ENCODE measurements around the gene ANKRD39. TPM values are rescaled to one million over a fixed set of nuclear protein-coding genes. Genes with fewer than 3 reads are reported as not detected.

Gene ANKRD39
- total and polyA plus RNA-seq, 2 donors from 2014 or later, result 10.8 to 19.2 TPM

- Histone ChIP-seq H3K9me3 (ENCODE audit: control insufficient read depth in 2 of 3, insufficient read depth in 1 of 3, low read length in 3 of 3) (no peaks in the 10 kb centered on the region), H3K27ac (ENCODE audit: low read depth in 2 of 2, low read length in 2 of 2) (no peak overlapping the region), H3K9ac (ENCODE audit: low read length in 3 of 3) (no peak overlapping the region), H3K36me3 (ENCODE audit: control insufficient read depth in 2 of 3, insufficient read depth in 3 of 3, low read length in 3 of 3) (peaks cover 0 to 9% (median 5%) of the 10 kb centered on the region in 3 donors), H3K27me3 (ENCODE audit: control insufficient read depth, insufficient read depth, low read length) (no peaks in the 10 kb centered on the region), H3K4me1 (ENCODE audit: control insufficient read depth in 2 of 3, insufficient read depth in 2 of 3, low read depth in 1 of 3, low read length in 3 of 3) (peaks cover 0 to 4% (median 0%) of the 10 kb centered on the region in 3 donors), H3K4me3 (ENCODE audit: low read length in 3 of 3) (no peak overlapping the region)
- intact Hi-C loops (cut with DNase I), result no loop called here
- no peak for DNase-seq
- FAIRE-seq, result no peak
- TF ChIP-seq, protein P1, sequence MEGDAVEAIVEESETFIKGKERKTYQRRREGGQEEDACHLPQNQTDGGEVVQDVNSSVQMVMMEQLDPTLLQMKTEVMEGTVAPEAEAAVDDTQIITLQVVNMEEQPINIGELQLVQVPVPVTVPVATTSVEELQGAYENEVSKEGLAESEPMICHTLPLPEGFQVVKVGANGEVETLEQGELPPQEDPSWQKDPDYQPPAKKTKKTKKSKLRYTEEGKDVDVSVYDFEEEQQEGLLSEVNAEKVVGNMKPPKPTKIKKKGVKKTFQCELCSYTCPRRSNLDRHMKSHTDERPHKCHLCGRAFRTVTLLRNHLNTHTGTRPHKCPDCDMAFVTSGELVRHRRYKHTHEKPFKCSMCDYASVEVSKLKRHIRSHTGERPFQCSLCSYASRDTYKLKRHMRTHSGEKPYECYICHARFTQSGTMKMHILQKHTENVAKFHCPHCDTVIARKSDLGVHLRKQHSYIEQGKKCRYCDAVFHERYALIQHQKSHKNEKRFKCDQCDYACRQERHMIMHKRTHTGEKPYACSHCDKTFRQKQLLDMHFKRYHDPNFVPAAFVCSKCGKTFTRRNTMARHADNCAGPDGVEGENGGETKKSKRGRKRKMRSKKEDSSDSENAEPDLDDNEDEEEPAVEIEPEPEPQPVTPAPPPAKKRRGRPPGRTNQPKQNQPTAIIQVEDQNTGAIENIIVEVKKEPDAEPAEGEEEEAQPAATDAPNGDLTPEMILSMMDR (IDR thresholded peaks at IDR 0.05; ENCODE audit: borderline replicate concordance, extremely low read depth, insufficient read depth), result no peak
These were observed 52.8 kb downstream of the ANKRD39 start for GRCh38 chr2:96804986-96805385.

DNA sequence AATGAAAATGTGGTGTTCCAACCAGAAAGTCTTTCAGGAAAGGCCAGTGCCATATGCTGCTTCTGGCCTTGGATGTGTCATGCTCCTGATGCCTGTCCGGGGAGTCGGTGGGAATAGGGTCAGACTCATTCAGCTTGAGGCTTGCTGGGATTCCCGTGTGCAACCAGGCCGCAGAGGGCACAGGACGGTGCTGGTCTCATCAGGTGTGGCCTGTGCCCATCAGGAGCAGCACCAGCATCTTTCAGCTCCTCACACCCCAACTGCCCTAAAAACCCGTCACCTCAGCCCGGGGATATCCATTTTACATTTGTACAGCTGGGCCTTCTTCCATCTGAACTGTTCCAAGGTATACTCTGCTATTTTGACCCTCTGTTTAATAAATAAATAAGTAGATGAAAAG lies 55.1 kb downstream of the ANKRD39 start:
- H3K27ac ChIP-seq (ENCODE audit: low read depth in 2 of 2, low read length in 2 of 2), result no peak overlapping the region
- TF ChIP-seq, protein P1 (IDR thresholded peaks at IDR 0.05; ENCODE audit: borderline replicate concordance, extremely low read depth, insufficient read depth), result no peak
- peaks cover 0 to 4% (median 0%) of the 10 kb centered on the region in 3 donors for H3K4me1 ChIP-seq (ENCODE audit: control insufficient read depth in 2 of 3, insufficient read depth in 2 of 3, low read depth in 1 of 3, low read length in 3 of 3)
- intact Hi-C loops (cut with DNase I), result no loop called here
- DNase-seq, result peak in 1 of 5 donors; percentile 41
- FAIRE-seq, result no peak
- no peak overlapping the region for H3K4me3 ChIP-seq (ENCODE audit: low read length in 3 of 3)
- H3K9me3 ChIP-seq (ENCODE audit: control insufficient read depth in 2 of 3, insufficient read depth in 1 of 3, low read length in 3 of 3), result no peaks in the 10 kb centered on the region
- H3K9ac ChIP-seq (ENCODE audit: low read length in 3 of 3), result no peak overlapping the region
- peaks cover 5 to 9% (median 5%) of the 10 kb centered on the region in 3 donors for H3K36me3 ChIP-seq (ENCODE audit: control insufficient read depth in 2 of 3, insufficient read depth in 3 of 3, low read length in 3 of 3)
- no peaks in the 10 kb centered on the region for H3K27me3 ChIP-seq (ENCODE audit: control insufficient read depth, insufficient read depth, low read length)

GRCh38 chr2:96801786-96802595 lies 55.8 kb downstream of the ANKRD39 start:
- peak in 1 of 5 donors; percentile 53 for DNase-seq

More at GRCh38 chr2:96801786-96802595, 55.8 kb downstream of the ANKRD39 start:
- Histone ChIP-seq H3K4me3 (ENCODE audit: low read length in 3 of 3) (no peak overlapping the region), H3K36me3 (ENCODE audit: control insufficient read depth in 2 of 3, insufficient read depth in 3 of 3, low read length in 3 of 3) (peaks cover 5 to 9% (median 5%) of the 10 kb centered on the region in 3 donors), H3K9me3 (ENCODE audit: control insufficient read depth in 2 of 3, insufficient read depth in 1 of 3, low read length in 3 of 3) (no peaks in the 10 kb centered on the region), H3K9ac (ENCODE audit: low read length in 3 of 3) (no peak overlapping the region), H3K4me1 (ENCODE audit: control insufficient read depth in 2 of 3, insufficient read depth in 2 of 3, low read depth in 1 of 3, low read length in 3 of 3) (peaks cover 0 to 4% (median 0%) of the 10 kb centered on the region in 3 donors), H3K27ac (ENCODE audit: low read depth in 2 of 2, low read length in 2 of 2) (no peak overlapping the region), H3K27me3 (ENCODE audit: control insufficient read depth, insufficient read depth, low read length) (no peaks in the 10 kb centered on the region)
- TF ChIP-seq, protein P1 (IDR thresholded peaks at IDR 0.05; ENCODE audit: borderline replicate concordance, extremely low read depth, insufficient read depth), result no peak
- intact Hi-C loops (cut with DNase I), result no loop called here
- no peak for FAIRE-seq

All from kidney (tissue), 14 donors.